GM18868 (cell line): ENCODE data around the gene PITX1.

ENCODE experiments used
- ATAC-seq: cut with Tn5 transposase; IDR thresholded peaks from one replicate; pipeline ENCODE4 v1.9.1; 2021; ENCODE audit warnings: mild to moderate bottlenecking, moderate library complexity; ENCODE audit not compliant: unreplicated experiment

The PITX1 gene

DNA sequence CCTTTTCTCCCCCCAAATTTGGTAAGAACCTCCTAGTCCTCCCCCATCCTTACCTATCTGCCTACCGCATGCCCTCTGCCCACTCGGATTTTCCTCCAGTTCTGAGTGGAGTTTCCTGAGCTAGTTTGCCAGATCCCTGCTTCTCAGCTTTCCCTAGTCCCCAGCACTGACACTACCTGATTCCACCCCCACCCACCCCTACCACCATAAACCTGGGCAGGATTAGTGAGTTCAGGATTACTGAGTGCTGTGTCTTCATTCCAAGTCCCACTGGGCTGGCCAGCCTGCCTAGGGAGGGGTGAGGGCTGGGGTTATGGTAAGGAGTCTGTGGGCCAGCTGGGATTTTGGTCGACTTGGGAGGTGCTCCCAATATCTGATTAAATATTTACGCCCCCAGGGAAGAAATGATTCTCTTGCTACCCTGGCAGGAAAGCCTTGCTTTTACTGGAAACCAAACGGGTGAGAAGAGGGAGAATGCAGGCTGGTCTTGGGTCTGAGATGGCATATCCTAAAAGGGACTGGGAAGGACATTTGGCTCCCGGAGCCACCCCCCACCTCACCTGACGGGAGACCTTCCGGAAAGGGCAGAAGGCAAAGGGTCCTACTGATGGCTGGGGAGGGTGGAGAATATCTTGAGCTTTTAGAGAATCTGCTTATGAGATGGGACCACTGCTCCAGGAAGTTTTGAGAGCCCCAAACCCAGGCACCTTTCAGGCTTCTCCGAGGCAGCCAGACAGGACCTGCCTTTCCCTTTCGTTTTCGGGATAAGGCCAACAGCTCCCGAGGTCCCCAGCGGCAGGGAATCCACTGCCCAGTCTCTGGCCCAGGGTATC lies 3.7 kb downstream of the PITX1 start:
- no peak for ATAC-seq

- ATAC-seq, result no peak
Observed at GRCh38 chr5:135029477-135030122, 4.4 kb downstream of the PITX1 start.

- ATAC-seq, result no peak
Observed at GRCh38 chr5:135028791-135029476, 5.1 kb downstream of the PITX1 start.

DNA sequence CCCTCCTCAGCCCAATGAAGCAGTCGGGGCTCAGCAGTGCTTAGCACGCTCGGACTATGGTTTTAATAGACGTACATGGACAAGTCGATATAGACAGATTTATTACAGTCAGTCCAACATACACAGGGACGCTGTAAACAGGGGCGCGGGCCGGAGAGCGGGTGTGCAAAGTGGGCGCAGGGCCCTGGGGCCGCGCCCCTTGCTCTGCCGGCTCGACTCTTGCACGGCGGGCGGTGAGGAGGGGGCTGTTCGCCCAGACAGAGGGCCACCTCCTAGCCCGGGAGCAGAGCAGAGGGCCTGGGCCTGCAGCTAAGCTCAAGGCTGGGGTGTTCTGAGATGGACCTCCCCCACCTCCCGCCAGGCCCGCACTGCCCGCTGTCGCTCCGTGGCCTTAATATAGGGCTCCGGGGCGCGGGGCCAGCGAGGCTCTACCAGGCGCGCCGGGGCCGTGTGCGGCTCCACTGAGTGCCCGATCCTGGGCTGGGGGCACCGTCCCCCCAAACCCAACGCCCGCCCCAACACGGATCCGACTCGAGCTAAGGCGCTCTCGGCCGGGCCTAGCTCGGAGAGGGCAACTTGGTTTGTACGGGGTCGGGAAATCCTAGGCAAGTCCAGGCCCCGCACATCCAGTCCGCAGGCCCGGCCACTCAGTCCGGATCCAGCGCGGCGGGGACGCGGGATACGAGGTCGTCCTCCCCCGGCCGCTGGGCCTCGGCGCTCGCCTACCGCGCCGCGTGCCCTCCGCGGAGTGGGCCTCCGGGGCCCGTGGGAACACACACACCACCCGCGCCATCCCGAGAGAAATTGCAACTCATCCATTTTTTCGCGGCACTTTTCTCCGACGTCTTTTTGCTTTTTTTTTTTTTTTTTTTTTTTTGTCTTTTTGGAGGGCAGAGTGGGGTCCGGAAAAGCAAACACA lies 6.1 kb downstream of the PITX1 start:
- no peak for ATAC-seq

GRCh38 chr5:135027266-135027696 lies 6.7 kb downstream of the PITX1 start:
- ATAC-seq, result no peak

DNA sequence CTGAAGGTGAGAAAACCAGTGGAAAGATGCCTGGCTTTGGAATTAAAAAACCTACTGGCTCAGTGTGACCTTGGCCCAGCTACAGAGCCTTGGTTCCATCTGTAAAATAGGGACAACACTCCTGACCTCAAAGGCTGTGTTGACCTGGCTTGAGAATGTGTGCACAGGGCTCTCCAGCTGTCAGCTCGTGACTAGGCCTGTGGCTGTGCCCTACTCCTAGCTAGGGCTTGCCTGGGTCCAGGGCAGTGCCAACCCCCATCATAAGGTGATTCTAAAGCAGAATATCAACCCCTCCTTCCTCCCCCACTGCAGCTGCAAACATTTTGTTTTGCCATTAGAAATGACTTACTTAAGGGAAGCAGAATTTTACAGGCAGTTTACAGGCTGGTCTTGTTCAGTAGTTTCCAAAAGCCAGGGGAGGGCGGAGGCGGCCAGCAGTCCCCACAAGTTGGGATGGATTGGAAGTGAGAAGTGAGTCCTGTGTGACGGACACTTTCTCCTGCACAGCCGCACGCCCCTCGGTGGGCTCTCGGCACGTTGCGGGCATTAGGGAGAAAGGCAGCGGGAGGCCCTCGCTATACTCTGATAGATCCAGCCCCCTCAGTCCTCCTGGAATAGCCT lies 7.3 kb downstream of the PITX1 start:
- no peak for ATAC-seq

GRCh38 chr5:135025730-135026644 lies 8.0 kb downstream of the PITX1 start:
- no peak for ATAC-seq

- ATAC-seq, result no peak
Observed at GRCh38 chr5:135024956-135025729, 8.9 kb downstream of the PITX1 start.

DNA sequence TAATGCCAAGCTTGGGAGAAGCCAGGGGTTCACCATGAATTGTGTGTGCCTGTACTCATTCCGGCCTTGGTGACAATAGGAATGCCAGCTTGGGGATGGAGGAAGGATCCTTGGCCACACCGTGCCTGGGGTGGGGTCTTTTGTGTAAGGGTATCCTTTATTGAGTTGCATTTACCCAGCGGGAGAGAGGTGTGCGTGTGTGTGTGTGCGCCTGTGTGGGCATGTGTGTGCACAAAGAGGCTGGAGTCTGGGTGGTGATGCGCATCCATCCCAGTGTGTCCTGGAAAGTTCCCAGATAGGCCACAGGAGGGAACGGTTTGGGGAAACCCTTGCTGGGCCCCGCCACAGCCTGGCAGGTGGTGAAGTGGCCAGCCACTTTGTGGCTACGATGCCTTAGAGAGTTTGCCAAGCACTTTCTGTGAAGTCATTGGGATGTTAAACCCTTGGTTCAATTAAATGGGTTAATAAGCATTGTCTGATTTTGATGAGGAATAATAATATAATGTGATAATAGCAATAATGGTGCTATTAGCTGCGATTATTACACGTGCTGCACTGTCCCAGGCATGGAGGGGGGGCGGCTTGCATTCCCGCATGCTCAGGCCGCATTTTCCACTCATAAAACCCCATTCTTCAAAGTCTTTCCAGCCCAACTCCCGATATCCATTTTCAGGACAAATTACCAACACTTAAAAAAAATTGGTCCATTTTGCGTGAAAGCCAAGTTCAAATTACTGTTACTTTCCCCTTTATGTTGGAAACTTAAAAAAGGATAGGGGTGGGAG lies 13.7 kb downstream of the PITX1 start:
- ATAC-seq, result no peak

GRCh38 chr5:135019314-135019713 lies 14.7 kb downstream of the PITX1 start:
- ATAC-seq, result no peak

- ATAC-seq, result no peak
Observed at GRCh38 chr5:135018457-135018856, 15.6 kb downstream of the PITX1 start.

DNA sequence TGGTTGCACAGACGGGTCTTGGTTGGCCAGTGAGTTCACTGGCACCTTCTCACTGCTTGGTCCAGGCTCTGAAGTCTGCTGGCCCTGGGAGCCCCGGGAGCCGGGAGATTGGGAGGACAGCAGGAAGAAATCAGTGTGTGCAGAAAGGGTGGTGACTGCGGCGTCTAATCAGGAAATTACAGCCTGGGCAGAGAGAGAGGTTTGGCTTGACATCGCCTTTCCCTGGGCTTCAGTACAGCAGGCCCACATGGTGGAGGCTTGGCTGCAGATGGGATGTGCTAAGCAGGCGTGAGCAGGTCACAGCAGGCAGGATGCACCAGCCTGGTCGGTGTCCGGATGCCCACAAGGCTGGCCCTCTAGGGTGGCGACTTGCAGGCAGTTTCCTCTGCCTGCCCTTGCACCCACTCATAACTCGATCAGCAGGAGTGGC lies 17.2 kb downstream of the PITX1 start:
- no peak for ATAC-seq

DNA sequence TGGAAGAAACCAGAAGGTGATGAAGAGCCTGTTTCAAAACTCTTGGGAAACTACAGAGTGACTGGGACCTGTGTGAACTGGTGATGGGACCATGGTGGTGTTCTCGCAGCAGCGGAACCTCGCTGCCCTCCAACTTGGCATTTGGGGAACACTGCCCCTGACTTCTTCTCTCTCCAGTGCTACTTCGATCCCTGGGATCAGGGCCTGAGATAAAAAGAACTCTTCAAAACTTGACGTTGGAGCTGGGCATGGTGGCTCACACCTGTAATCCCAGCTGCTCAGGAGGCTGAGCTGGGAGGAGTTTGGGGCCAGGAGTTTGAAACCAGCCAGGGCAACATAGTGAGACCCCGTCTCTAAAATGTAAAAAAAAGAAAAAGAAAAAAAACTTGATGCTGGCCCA lies 18.1 kb downstream of the PITX1 start:
- no peak for ATAC-seq

DNA sequence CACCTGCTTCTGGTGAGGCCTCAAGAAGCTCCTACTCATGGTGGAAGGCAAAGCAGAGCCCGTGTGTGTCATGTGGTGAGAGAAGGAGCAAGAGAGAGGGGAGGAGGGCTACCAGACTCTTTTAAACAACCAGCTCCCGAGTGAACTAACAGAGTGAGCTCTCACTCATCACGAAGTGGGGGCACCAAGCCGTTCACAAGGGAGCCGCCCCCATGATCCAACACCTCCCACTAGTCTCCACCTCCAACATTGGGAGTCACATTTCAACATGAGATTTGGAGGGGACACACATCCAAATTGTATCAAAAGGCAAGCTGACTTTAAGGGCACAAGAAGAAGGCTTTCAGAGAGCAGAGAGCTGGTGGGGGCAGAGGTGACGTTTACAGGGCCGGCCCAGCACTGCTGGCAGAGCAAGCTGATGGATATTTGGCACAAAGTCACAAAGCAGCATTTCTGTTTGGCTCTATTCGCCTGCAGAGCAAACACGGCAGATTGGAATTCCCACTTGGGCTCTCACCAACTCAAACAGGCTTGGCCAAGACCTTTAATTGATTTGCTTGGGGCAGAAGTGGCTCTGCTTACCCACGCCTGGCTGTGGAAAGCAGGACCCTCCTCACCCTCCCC lies 20.0 kb downstream of the PITX1 start:
- no peak for ATAC-seq

- ATAC-seq, result no peak
Observed at GRCh38 chr5:135013445-135013844, 20.6 kb downstream of the PITX1 start.

DNA sequence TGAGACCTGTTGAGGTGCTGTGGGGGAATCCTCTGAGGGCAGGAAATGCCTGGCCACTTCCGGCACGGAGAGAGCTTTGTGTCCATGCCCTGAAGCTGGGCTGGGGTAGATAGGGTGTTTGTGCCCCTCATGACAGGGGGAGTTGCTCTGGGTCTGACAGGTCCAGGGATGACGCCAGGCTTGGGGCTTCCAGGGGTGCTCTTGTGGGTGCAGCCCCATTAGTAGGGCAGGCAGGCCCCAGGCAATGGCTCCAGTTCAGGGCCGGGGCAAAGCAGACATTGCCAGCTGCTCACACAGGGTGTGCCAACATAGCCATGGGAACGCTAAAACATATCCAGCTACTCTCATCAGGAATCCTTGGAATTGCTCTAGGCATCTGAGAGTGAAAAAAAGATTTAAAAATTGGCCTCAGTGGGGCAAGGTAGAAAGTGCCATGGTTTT lies 21.1 kb downstream of the PITX1 start:
- ATAC-seq, result no peak

DNA sequence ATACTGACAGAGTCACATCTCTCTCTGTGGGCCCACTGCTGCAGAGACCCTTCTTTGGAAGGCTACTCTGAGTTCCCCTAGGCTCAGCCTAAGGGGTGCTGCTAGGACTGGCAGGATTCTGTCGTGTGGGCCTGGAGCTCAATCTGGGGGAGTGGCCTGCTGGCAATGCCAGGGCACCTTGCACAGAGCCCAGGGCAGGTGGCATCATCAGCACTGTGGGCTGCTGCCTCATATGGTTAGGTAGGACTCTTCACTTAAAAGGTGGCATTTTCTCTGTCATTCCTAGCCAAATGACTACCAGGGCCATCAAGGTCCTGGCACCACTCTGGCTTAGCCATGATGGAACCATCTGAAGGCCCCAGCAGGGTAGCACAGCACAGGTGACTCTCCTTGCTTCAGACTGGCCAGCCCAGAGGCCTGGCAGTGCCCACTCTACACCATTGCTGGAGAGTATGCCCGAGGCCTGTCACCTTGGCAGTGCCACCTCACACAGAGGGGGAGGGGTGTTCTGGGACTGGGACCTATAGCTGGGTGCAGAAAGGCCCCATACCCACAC lies 21.9 kb downstream of the PITX1 start:
- no peak for ATAC-seq
